Activated CD4-positive, alpha-beta T cell treated with anti-CD3 and anti-CD28 coated beads, Interleukin-2, amount 50 U/mL, for 4 hours (primary cell): ENCODE measurements around the gene GNA15.
"Not testable (repeated sequence)": the region's sequence is repeated elsewhere in the genome, so short reads cannot be mapped to it uniquely, and the experiment has no call there.

ENCODE experiments used
- DNase-seq, 2 experiments: peaks; one replicate each; pipeline ENCODE4 v3.0.0-alpha.2; 2020

The GNA15 gene

GRCh38 chr19:3178377-3178972 is 42.6 kb downstream of the GNA15 start, which contains the start of gene S1PR4:
TSS of gene S1PR4 (plus strand) at chr19:3178769. CDS start at chr19:3178793, 24 bp downstream.
- peak; percentile 34 to 48 for DNase-seq

DNA sequence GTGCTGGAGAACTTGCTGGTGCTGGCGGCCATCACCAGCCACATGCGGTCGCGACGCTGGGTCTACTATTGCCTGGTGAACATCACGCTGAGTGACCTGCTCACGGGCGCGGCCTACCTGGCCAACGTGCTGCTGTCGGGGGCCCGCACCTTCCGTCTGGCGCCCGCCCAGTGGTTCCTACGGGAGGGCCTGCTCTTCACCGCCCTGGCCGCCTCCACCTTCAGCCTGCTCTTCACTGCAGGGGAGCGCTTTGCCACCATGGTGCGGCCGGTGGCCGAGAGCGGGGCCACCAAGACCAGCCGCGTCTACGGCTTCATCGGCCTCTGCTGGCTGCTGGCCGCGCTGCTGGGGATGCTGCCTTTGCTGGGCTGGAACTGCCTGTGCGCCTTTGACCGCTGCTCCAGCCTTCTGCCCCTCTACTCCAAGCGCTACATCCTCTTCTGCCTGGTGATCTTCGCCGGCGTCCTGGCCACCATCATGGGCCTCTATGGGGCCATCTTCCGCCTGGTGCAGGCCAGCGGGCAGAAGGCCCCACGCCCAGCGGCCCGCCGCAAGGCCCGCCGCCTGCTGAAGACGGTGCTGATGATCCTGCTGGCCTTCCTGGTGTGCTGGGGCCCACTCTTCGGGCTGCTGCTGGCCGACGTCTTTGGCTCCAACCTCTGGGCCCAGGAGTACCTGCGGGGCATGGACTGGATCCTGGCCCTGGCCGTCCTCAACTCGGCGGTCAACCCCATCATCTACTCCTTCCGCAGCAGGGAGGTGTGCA is 43.3 kb downstream of the GNA15 start:
- no peak for DNase-seq

DNA sequence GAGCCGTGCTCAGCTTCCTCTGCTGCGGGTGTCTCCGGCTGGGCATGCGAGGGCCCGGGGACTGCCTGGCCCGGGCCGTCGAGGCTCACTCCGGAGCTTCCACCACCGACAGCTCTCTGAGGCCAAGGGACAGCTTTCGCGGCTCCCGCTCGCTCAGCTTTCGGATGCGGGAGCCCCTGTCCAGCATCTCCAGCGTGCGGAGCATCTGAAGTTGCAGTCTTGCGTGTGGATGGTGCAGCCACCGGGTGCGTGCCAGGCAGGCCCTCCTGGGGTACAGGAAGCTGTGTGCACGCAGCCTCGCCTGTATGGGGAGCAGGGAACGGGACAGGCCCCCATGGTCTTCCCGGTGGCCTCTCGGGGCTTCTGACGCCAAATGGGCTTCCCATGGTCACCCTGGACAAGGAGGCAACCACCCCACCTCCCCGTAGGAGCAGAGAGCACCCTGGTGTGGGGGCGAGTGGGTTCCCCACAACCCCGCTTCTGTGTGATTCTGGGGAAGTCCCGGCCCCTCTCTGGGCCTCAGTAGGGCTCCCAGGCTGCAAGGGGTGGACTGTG is 44.0 kb downstream of the GNA15 start:
- DNase-seq = peak in 1 of 2 experiments; percentile 16

DNA sequence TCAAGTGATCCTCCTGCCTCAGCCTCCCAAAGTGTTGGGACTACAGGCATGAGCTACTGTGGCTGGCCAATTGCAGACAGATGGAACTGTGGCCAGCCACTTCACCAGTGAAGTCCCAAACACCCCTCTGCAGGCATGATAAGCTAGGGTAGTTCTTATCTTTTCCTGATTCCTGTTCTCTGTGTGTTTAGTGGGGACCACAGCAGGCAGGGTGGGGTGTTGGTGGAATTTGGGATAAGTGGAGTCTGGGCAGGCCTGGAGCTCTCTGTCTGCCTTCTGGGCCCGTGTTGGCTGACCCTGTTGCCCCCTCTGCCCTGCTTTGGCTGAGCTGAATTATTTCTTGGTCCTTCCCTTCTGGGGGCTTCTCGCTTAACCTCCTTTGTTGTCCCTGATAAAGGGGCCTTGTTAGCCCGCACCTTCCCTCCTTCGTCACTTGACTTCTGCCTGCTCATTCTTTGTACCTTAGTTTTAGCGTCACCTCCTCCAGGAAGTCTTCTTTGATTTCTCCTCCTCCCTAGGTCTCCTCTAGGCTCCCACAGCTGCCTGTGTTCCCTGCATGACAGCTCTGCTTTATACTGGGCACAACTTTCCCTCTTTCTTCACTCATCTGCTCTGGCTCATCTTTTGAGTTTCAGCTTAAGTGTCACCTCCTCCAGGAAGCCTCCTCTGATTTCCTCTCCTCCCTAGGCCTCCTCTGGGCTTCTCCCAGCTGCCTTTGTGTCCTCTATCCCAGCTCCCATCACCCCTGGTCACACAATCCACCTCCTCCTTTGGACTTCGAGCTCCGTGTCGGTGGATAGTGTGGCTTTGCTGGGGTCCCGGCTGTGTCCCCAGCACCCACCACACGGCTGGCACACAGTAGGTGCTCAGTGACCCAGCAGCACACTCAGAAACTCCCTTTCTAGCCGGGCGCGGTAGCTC is 48.1 kb downstream of the GNA15 start:
- no peak for DNase-seq

DNA sequence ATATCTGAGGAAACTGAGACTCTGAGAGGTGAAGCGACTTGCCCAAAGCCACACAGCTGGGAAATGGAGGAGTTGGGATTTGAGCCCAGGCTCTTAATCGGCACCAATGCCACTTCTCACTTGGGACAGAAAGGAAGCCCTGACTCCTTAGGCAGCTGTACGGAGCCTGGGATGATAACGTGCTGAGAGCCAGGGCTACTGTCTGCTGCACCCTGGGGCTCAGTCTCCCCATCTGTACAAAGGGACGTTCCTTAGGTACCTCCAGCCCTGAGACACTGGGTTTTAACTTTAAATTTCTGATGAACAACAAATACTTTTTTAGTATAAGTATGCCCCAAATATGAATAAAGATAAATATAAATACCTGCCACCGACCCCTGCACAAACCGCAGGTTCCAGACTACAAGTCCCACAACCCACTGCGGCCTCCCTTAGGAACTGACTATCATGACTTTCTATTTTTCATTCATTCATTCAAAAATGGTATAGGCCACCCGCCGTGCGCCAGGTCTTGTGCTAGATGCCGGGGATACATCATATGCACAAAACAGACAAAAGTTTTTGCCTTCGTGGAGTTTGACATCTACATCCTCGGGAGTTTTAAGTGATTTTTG is 49.1 kb downstream of the GNA15 start:
- peak; percentile 55 to 66 for DNase-seq

GRCh38 chr19:3185461-3186159 is 49.8 kb downstream of the GNA15 start, which contains the start of gene NCLN:
TSS of gene NCLN (plus strand) at chr19:3185930. CDS start at chr19:3186031, 101 bp downstream.
- DNase-seq = peak; percentile 92

- DNase-seq = no peak
Measured at GRCh38 chr19:3186160-3186688, 50.4 kb downstream of the GNA15 start.

DNA sequence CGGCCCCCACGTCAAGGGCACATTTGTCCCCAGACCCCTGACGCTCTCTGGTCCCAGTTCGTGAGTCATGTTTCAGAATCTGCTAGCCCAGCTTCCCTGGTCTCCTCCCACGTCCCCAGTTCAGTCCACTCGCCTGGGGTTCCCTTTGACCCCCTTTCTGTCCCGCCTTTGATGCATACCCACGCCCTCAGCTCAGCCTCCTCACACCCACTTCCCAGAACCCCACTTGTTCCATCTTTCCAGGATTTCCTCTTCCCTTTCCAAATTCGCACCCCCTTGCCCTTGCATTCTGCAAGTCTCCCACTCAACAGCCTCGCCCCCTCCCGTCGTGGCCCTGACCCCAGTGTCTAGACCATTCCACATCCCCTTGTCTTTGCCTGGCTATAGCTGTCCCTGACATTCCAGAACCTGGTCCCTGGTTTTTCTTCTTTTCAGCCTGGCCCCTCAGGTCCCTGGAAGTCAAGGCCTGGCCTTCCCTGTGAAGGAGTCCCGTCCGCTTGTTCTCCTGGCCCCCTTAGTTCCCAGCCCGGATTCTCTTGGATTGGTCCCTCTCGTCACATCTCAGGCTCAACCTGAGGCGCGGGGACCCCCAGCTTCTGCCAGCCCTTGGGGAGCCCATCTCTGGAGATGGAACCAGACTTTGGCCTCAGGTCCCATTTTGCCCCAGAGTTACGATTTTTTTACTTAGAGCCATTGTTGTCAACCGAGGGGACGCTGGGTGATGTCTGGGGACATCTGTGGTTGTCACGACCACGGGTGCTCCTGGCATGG is 51.2 kb downstream of the GNA15 start:
- DNase-seq = no peak

- DNase-seq = no peak
Measured at GRCh38 chr19:3187662-3188511, 52.1 kb downstream of the GNA15 start.

GRCh38 chr19:3188627-3189596 is 53.1 kb downstream of the GNA15 start:
- DNase-seq = no peak

DNA sequence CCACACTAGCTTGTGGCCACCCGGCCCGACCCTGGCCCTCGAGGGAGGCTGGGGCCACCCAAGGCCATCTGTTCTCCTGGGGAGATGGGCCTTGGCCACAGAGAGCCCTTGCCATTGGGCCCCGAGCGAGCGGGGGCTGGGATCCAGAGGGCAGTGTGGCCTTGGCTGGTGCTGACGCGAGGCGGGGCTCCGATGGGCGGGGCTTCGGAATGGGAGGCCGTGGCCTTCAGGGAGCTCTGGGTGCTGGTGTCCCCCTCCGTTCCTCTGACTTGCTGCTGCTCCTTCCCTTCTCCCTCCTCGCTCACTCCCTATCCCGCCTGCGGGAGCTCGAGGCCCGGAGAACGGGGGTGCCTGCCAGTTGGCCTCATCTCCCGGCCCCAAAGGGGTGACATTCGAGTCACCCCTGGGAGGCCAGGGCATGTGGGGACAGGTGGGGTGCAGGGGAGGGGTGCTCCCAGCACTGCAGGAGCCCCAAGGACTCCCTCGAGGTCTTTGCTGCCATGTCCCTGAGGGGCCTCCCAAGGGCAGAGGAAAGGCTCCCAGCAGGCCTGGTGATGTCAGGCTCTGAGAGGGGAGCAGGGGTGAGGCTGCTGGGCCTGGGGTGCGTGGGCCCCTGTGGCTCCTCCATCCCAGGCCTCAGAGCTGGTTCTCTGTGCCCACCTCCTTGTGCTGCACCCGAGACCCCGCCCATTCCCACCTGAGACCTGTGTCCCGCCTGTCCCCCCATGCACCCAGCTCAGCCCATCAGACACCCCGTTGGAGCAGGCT is 54.1 kb downstream of the GNA15 start:
- DNase-seq = no peak

DNA sequence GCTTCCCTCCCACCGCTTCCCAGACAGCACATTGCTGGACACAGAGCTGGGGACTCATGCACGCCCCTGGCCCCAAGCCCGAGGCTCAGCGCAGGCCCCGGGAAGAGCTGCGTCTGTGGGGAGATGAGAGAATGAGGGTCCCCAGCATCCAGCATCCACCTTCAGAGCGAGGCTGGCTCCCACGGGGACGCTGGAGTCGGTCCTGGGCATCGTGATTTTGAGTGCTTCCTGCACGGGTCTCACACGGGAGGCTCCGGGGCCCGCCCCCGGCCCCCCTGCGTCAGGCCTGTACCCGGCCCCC is 54.6 kb downstream of the GNA15 start:
- no peak for DNase-seq

GRCh38 chr19:3190921-3191805 is 55.3 kb downstream of the GNA15 start:
- DNase-seq = no peak

DNA sequence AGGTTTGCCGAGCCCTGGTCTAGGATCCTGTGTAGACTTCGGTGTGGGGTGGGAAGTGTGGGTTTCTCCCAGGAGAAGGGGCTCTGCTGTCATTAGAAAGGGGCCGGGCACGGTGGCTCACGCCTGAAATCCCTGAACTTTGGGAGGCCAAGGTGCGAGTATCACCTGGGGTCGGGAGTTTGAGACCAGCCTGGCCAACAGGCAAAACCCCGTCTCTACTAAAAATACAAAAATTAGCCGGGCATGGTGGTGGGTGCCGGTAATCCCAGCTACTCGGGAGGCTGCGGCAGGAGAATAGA is 55.9 kb downstream of the GNA15 start:
- not testable (repeated sequence) for DNase-seq

DNA sequence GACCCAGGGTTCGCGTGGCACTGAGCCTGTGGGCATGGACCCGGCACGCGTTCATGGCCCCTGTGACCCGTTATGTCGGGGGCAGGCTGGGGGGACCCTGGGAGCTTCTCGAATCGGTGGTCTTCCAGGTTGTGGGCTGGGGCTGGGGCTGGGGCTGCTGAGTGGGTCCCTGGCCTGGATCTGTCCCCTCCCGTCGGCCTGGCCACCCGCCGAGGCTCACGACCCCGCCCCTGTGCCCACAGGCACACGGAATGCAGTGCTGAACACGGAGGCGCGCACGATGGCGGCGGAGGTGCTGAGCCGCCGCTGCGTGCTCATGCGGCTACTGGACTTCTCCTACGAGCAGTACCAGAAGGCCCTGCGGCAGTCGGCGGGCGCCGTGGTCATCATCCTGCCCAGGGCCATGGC is 56.4 kb downstream of the GNA15 start:
- DNase-seq = no peak

- no peak for DNase-seq
Measured at GRCh38 chr19:3192684-3193083, 56.9 kb downstream of the GNA15 start.
